Panc1 (cell line): ENCODE data around the gene SPATA46. TPM values are rescaled to one million over a fixed set of nuclear protein-coding genes. Genes with fewer than 3 reads are reported as not detected.

ENCODE experiments used
- ATAC-seq: fragments of 200-7000 bp; cut with Tn5 transposase; 2 replicates; pipeline ENCODE4 v1.9.1; 2020; ENCODE audit warnings: mild to moderate bottlenecking, moderate library complexity
- BruUV-seq: library from RNA; stranded (reverse); fragments of 400-500 nt; replicated peaks from 2 replicates; lab custom pipeline; 2021; lab: Mats Ljungman, UMichigan
- CTCF ChIA-PET: fragments of 300-600 bp; sonication (Branson Sonifier 250); formaldehyde crosslinking; loops from one replicate; lab custom pipeline; 2022; ENCODE audit warnings: antibody characterized with exemption; lab: Charles Lee
- POLR2A ChIA-PET: fragments of 300-600 bp; sonication (Branson Sonifier 250); formaldehyde crosslinking; loops from one replicate; lab custom pipeline; 2022; ENCODE audit warnings: antibody characterized with exemption; lab: Charles Lee
- DNase-seq: peaks from one replicate; pipeline ENCODE4 v3.0.0-alpha.2; 2010; ENCODE audit warnings: low read depth, low spot score
- H3K27ac ChIP-seq: 2 replicates; pipeline ENCODE4 v1.5.1; 2011; ENCODE audit warnings: mild to moderate bottlenecking, low read length, inconsistent platforms
- H3K27me3 ChIP-seq: fragments of 200-500 bp; sonication (Bioruptor generic); 2 replicates; pipeline ENCODE4 v1.6.0; 2014; ENCODE audit warnings: low read length, inconsistent platforms; ENCODE audit not compliant: control insufficient read depth, insufficient read depth
- H3K36me3 ChIP-seq: fragments of 200-500 bp; sonication (Bioruptor generic); 2 replicates; pipeline ENCODE4 v1.5.1; 2014; ENCODE audit warnings: inconsistent platforms, mild to moderate bottlenecking, low read length, moderate library complexity; ENCODE audit not compliant: control insufficient read depth, insufficient read depth
- H3K4me1 ChIP-seq: 2 replicates; pipeline ENCODE4 v1.5.1; 2011; ENCODE audit warnings: inconsistent platforms, mild to moderate bottlenecking, low read length, moderate library complexity; ENCODE audit not compliant: control insufficient read depth, insufficient read depth
- H3K4me3 ChIP-seq, 2 experiments: 2 replicates each; pipeline ENCODE4 v1.5.1; 2011 to 2012; ENCODE audit warnings: low read depth in 2 of 2, low read length in 2 of 2, mild to moderate bottlenecking in 2 of 2, inconsistent platforms in 1 of 2, moderate library complexity in 1 of 2
- H3K9me3 ChIP-seq: fragments of 200-500 bp; sonication (Bioruptor generic); 2 replicates; pipeline ENCODE4 v1.5.1; 2014; ENCODE audit warnings: low read depth, mild to moderate bottlenecking, inconsistent platforms, low read length, moderate library complexity; ENCODE audit not compliant: control insufficient read depth, insufficient read depth
- POLR2AphosphoS5 ChIP-seq: IDR thresholded peaks from 2 replicates; pipeline ENCODE4 v1.6.1; 2012; ENCODE audit warnings: mild to moderate bottlenecking, low read depth, low read length, moderate library complexity
- SIN3A ChIP-seq: IDR thresholded peaks from 2 replicates; pipeline ENCODE4 v1.6.1; 2012; ENCODE audit warnings: low read depth, mild to moderate bottlenecking, low read length, moderate library complexity, borderline replicate concordance; ENCODE audit not compliant: insufficient read depth
- TCF7L2 ChIP-seq: IDR thresholded peaks from 2 replicates; pipeline ENCODE4 v1.6.1; 2011; ENCODE audit warnings: mild to moderate bottlenecking, low read depth, low read length, inconsistent platforms
- in situ Hi-C: cut with HindIII; loops from 2 replicates; pipeline ENCODE4 v1.10.0; 2016; ENCODE audit warnings: low sequenced_read_pairs, low pct_unique_long_range_greater_than_20kb
- intact Hi-C: fragments of 100-400 bp; cut with micrococcal nuclease; formaldehyde crosslinking; loops from one replicate; pipeline ENCODE4 v1.10.0; 2022; ENCODE audit not compliant: unreplicated experiment
- microRNA-seq: library from miRNA; unstranded; fragments of <30 nt; microRNA quantifications from one replicate; pipeline ENCODE4 v1.1.0, GENCODE V29; 2020; ENCODE audit not compliant: unreplicated experiment
- total RNA-seq: library from RNA; stranded (reverse); gene quantifications from one replicate; pipeline ENCODE4 v1.2.1, GENCODE V29; 2021; ENCODE audit not compliant: unreplicated experiment
- TF ChIP-seq, protein P1 (sequence below): fragments of 450-650 bp; IDR thresholded peaks from 2 replicates; pipeline ENCODE4 v1.5.1; 2017; ENCODE audit warnings: mild to moderate bottlenecking
- TF ChIP-seq, protein P2 (sequence below), 2 experiments: IDR thresholded peaks; 2 replicates each; pipeline ENCODE4 v1.6.1; 2011 to 2012; ENCODE audit warnings: low read depth in 2 of 2, control low read depth in 1 of 2, low read length in 1 of 2, mild to moderate bottlenecking in 1 of 2, moderate library complexity in 1 of 2; ENCODE audit not compliant: insufficient read depth in 1 of 2

Gene SPATA46
- total RNA-seq, 1 experiment from 2014 or later, result not detected

DNA sequence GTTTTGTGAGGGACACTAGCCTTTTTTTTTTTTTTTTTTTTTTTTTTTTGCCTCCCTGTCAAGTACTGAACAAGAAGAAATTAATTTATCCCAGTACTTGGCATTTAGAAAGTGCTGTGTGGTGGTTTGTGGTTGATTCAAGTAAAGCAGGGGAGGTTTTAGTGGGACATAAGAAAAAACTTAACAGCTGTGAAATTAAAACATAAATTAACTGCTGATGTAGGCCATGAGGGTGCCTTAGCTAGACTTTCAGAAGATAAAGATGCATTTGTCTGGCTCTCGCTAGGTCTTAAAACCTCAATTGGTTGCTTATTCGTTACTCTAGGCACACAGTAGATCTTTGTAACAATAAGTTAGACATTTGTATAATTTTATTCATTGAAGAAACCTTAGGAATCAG lies 52.3 kb downstream of the SPATA46 start:
- Histone ChIP-seq H3K4me1 (peaks cover 6% of the 10 kb centered on the region; the same call in 1 of the 2 replicates), H3K27me3 (no peaks in the 10 kb centered on the region), H3K27ac (no peak overlapping the region), H3K36me3 (no peaks in the 10 kb centered on the region), H3K9me3 (no peaks in the 10 kb centered on the region), H3K4me3 (no peak overlapping the region)
- CTCF ChIA-PET, result no interaction called here
- intact Hi-C loops (no loop called here), in situ Hi-C loops (no loop called here)
- POLR2A ChIA-PET, result no interaction called here
- no TSS peak for BruUV-seq
- TF ChIP-seq SIN3A, result no peak
- TF ChIP-seq, protein P1, sequence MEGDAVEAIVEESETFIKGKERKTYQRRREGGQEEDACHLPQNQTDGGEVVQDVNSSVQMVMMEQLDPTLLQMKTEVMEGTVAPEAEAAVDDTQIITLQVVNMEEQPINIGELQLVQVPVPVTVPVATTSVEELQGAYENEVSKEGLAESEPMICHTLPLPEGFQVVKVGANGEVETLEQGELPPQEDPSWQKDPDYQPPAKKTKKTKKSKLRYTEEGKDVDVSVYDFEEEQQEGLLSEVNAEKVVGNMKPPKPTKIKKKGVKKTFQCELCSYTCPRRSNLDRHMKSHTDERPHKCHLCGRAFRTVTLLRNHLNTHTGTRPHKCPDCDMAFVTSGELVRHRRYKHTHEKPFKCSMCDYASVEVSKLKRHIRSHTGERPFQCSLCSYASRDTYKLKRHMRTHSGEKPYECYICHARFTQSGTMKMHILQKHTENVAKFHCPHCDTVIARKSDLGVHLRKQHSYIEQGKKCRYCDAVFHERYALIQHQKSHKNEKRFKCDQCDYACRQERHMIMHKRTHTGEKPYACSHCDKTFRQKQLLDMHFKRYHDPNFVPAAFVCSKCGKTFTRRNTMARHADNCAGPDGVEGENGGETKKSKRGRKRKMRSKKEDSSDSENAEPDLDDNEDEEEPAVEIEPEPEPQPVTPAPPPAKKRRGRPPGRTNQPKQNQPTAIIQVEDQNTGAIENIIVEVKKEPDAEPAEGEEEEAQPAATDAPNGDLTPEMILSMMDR, result no peak
- TF ChIP-seq TCF7L2, result no peak
- TF ChIP-seq POLR2AphosphoS5, result no peak
- TF ChIP-seq, protein P2, sequence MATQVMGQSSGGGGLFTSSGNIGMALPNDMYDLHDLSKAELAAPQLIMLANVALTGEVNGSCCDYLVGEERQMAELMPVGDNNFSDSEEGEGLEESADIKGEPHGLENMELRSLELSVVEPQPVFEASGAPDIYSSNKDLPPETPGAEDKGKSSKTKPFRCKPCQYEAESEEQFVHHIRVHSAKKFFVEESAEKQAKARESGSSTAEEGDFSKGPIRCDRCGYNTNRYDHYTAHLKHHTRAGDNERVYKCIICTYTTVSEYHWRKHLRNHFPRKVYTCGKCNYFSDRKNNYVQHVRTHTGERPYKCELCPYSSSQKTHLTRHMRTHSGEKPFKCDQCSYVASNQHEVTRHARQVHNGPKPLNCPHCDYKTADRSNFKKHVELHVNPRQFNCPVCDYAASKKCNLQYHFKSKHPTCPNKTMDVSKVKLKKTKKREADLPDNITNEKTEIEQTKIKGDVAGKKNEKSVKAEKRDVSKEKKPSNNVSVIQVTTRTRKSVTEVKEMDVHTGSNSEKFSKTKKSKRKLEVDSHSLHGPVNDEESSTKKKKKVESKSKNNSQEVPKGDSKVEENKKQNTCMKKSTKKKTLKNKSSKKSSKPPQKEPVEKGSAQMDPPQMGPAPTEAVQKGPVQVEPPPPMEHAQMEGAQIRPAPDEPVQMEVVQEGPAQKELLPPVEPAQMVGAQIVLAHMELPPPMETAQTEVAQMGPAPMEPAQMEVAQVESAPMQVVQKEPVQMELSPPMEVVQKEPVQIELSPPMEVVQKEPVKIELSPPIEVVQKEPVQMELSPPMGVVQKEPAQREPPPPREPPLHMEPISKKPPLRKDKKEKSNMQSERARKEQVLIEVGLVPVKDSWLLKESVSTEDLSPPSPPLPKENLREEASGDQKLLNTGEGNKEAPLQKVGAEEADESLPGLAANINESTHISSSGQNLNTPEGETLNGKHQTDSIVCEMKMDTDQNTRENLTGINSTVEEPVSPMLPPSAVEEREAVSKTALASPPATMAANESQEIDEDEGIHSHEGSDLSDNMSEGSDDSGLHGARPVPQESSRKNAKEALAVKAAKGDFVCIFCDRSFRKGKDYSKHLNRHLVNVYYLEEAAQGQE (IDR thresholded peaks at IDR 0.05; ENCODE audit: insufficient read depth in 1 of 2, low read depth in 2 of 2, low read length in 1 of 2), result no peak
- DNase-seq (no peak), ATAC-seq (no peak)

Small RNA genes lying within 50 kb of the gene (microRNA-seq; reads per million reads assigned to microRNA genes)
- gene MIR556, result 103 reads per million, percentile 56 among the genes with 10 or more reads in this experiment

Other genes starting within 250 kb of the SPATA46 start
- gene C1orf226, start 4.9 kb upstream of the SPATA46 start, total RNA-seq, result 38.4 TPM
- not detected for gene SH2D1B, start 35.3 kb upstream of the SPATA46 start, total RNA-seq
- gene UHMK1, start 121.0 kb upstream of the SPATA46 start, total RNA-seq, result 76.0 TPM
- gene UAP1, start 184.9 kb upstream of the SPATA46 start, total RNA-seq, result 97.7 TPM